Activated CD8-positive, alpha-beta T cell treated with anti-CD3 and anti-CD28 coated beads for 36 hours (primary cell): ENCODE results near the gene OR14A2. TPM values are rescaled to one million over a fixed set of nuclear protein-coding genes. Genes with fewer than 3 reads are reported as not detected.
"Not testable (repeated sequence)": the region's sequence is repeated elsewhere in the genome, so short reads cannot be mapped to it uniquely, and the experiment has no call there.

Experiments
- ATAC-seq: fragments of 200-7000 bp; cut with Tn5 transposase; one replicate; pipeline ENCODE4 v1.10.0; 2021; ENCODE audit warnings: mild to moderate bottlenecking, moderate library complexity
- CTCF ChIA-PET: fragments of 350-600 bp; sonication (Branson Sonifier 250); formaldehyde crosslinking; loops from one replicate; lab custom pipeline; 2021; ENCODE audit warnings: antibody characterized with exemption; lab: Charles Lee
- POLR2A ChIA-PET: fragments of 350-600 bp; sonication (Branson Sonifier 250); formaldehyde crosslinking; loops from one replicate; lab custom pipeline; 2021; ENCODE audit warnings: antibody characterized with exemption; lab: Charles Lee
- DNase-seq: peaks from one replicate; pipeline ENCODE4 v3.0.0-alpha.2; 2020
- H3K27ac Mint-ChIP-seq: one replicate; pipeline ENCODE4 v1.8.0; 2021; ENCODE audit warnings: mild to moderate bottlenecking, mixed read lengths
- H3K27me3 Mint-ChIP-seq: one replicate; pipeline ENCODE4 v1.8.0; 2021; ENCODE audit warnings: mixed read lengths
- H3K36me3 Mint-ChIP-seq: one replicate; pipeline ENCODE4 v1.8.0; 2021; ENCODE audit warnings: low read depth, mixed read lengths
- H3K4me1 Mint-ChIP-seq: one replicate; pipeline ENCODE4 v1.8.0; 2021; ENCODE audit warnings: low read depth, mixed read lengths
- H3K4me3 Mint-ChIP-seq: one replicate; pipeline ENCODE4 v1.8.0; 2021; ENCODE audit warnings: mild to moderate bottlenecking, moderate library complexity, mixed read lengths
- H3K9me3 Mint-ChIP-seq: one replicate; pipeline ENCODE4 v1.8.0; 2021; ENCODE audit warnings: mixed read lengths
- intact Hi-C: fragments of 100-400 bp; cut with micrococcal nuclease; formaldehyde crosslinking; loops from one replicate; pipeline ENCODE4 v1.10.0; 2022
- total RNA-seq, 2 experiments: library from RNA; stranded (reverse); gene quantifications; one replicate each; pipeline ENCODE4 v1.2.3, GENCODE V29; 2021
- TF ChIP-seq, protein P1 (sequence below): fragments of 200-600 bp; IDR thresholded peaks from one replicate; pipeline ENCODE4 v1.8.0; 2022; ENCODE audit warnings: antibody characterized with exemption, mild to moderate bottlenecking

OR14A2 gene
- total RNA-seq, result not detected

DNA sequence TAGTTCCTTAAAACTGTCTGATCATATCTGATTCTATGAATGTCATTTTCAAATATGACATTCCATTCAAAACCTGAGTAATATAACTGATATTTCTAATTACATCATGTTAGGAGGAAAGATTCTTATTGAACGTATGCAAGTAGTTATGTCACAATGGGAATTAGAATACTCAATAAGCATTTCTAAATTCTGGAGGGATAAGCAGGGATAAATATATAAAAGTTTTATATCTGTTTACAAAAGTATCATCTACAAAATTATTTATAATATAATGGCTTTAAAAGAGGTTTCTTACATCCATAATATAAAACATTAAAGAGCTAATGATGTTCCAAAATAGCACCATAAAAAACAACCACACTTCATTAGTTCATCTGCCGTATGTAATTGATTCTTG is at the start of gene OR14A2:
Gene OR14A2 (minus strand): TSS at position 101 of the 400 bp plus-strand sequence.
- H3K4me3 Mint-ChIP-seq, result no peak within 1 kb of the TSS
- H3K27ac Mint-ChIP-seq, result no peak within 1 kb of the TSS
- no peaks in the 10 kb centered on the region for H3K36me3 Mint-ChIP-seq
- TF ChIP-seq, protein P1, sequence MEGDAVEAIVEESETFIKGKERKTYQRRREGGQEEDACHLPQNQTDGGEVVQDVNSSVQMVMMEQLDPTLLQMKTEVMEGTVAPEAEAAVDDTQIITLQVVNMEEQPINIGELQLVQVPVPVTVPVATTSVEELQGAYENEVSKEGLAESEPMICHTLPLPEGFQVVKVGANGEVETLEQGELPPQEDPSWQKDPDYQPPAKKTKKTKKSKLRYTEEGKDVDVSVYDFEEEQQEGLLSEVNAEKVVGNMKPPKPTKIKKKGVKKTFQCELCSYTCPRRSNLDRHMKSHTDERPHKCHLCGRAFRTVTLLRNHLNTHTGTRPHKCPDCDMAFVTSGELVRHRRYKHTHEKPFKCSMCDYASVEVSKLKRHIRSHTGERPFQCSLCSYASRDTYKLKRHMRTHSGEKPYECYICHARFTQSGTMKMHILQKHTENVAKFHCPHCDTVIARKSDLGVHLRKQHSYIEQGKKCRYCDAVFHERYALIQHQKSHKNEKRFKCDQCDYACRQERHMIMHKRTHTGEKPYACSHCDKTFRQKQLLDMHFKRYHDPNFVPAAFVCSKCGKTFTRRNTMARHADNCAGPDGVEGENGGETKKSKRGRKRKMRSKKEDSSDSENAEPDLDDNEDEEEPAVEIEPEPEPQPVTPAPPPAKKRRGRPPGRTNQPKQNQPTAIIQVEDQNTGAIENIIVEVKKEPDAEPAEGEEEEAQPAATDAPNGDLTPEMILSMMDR, result no peak
- no peaks in the 10 kb centered on the region for H3K27me3 Mint-ChIP-seq
- CTCF ChIA-PET, result no interaction called here
- DNase-seq (no peak), ATAC-seq (no peak)
- POLR2A ChIA-PET, result no interaction called here
- H3K4me1 Mint-ChIP-seq, result no peaks in the 10 kb centered on the region
- intact Hi-C loops, result no loop called here
- peaks cover 8% of the 10 kb centered on the region for H3K9me3 Mint-ChIP-seq

GRCh38 chr1:247797518-247797917 is 49.6 kb upstream of the OR14A2 start:
- H3K27ac Mint-ChIP-seq, result no peak overlapping the region
- DNase-seq, result no peak
- no peak overlapping the region for H3K4me3 Mint-ChIP-seq
- ChIA-PET POLR2A (no interaction called here), CTCF (no interaction called here)
- TF ChIP-seq, protein P1, result no peak
- no peaks in the 10 kb centered on the region for H3K36me3 Mint-ChIP-seq
- no peak for ATAC-seq
- H3K4me1 Mint-ChIP-seq, result no peaks in the 10 kb centered on the region
- H3K27me3 Mint-ChIP-seq, result peaks cover 2% of the 10 kb centered on the region
- intact Hi-C loops, result no loop called here
- no peaks in the 10 kb centered on the region for H3K9me3 Mint-ChIP-seq

DNA sequence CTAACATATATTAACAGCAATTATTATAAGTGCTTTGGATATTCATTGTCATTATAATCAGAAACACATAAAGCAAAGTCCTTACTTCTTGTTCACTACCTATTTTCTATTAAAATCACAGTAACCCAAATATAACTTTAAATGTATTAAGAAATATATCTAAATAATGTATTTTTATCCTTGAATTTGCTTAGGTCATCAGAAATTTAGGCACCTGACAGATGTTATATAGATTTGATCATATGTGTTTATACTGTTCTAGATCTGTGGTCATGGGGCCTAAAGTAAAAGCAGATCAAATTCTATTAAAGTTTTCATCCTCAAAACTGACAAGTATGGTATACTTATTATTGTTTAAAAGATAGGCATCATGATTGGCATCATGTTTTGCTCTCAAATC is 21.7 kb upstream of the OR14A2 start:
- Mint-ChIP-seq H3K36me3 (no peaks in the 10 kb centered on the region), H3K27me3 (peaks cover 3% of the 10 kb centered on the region), H3K9me3 (no peaks in the 10 kb centered on the region), H3K4me1 (no peaks in the 10 kb centered on the region), H3K4me3 (no peak overlapping the region), H3K27ac (no peak overlapping the region)
- DNase-seq, result no peak
- TF ChIP-seq, protein P1, result no peak
- intact Hi-C loops, result no loop called here
- ATAC-seq, result no peak
- CTCF ChIA-PET, result no interaction called here
- POLR2A ChIA-PET, result no interaction called here

- ChIA-PET POLR2A (interaction anchor here (0.8 kb wide), 1 partner anchor 97 kb away, joined by 3 read pairs; the partner anchor contains the start of gene TRIM58), CTCF (interaction anchor here (1.0 kb wide), 1 partner anchor 101 kb away, joined by 3 read pairs; no protein-coding TSS in a partner anchor)
- intact Hi-C loops, result no loop called here
- Mint-ChIP-seq H3K4me1 (no peaks in the 10 kb centered on the region), H3K27me3 (no peaks in the 10 kb centered on the region), H3K4me3 (no peak within 1 kb of the TSS), H3K9me3 (no peaks in the 10 kb centered on the region), H3K36me3 (no peaks in the 10 kb centered on the region), H3K27ac (no peak within 1 kb of the TSS)
- DNase-seq (no peak), ATAC-seq (no peak)
- TF ChIP-seq, protein P1, result no peak
Measured at GRCh38 chr1:247760456-247760855, 12.5 kb upstream of the OR14A2 start, which contains the start of gene OR1C1. Gene OR1C1 (minus strand): TSS chr1:247760556. CDS start chr1:247758406, 2,150 bp downstream.

GRCh38 chr1:247754311-247754710 is 6.4 kb upstream of the OR14A2 start:
- H3K27ac Mint-ChIP-seq, ATAC-seq, H3K27me3 Mint-ChIP-seq, POLR2A ChIA-PET, H3K9me3 Mint-ChIP-seq, intact Hi-C loops, H3K4me3 Mint-ChIP-seq, DNase-seq, CTCF ChIA-PET, H3K36me3 Mint-ChIP-seq, H3K4me1 Mint-ChIP-seq: not testable (repeated sequence)

DNA sequence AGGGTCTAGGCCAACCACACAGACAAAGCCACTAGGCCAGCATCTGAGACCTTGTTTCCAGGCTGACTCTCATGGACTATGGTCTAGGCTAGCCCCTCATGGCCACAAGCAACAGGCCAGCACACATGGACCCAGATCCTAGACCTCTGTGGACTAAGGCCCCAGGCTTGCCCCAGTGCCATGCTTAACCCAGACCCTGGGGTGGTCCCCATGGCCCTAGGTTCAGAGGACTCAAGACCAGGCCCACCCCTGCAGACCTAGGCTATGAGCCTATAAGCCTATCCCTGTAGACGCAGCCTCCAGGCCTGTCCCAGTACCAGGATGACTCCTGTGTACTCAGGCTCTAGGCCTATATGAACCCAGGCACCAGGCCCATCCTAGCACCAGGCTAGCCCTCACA is 1.9 kb upstream of the OR14A2 start:
- Mint-ChIP-seq H3K9me3 (peaks cover 8% of the 10 kb centered on the region), H3K4me1 (no peaks in the 10 kb centered on the region), H3K27ac (no peak overlapping the region), H3K27me3 (no peaks in the 10 kb centered on the region), H3K36me3 (no peaks in the 10 kb centered on the region), H3K4me3 (no peak overlapping the region)
- no peak for DNase-seq
- intact Hi-C loops, result no loop called here
- no peak for ATAC-seq
- ChIA-PET POLR2A (no interaction called here), CTCF (no interaction called here)
- TF ChIP-seq, protein P1, result no peak
